GM12878 (cell line): ENCODE data around the gene LAMA2.

Source experiments
- CBX3 ChIP-seq: fragments of 200-600 bp; sonication (generic); IDR thresholded peaks from 2 replicates; pipeline ENCODE4 v1.6.1; 2016; ENCODE audit warnings: low read depth, borderline replicate concordance
- DPF2 ChIP-seq: fragments of 450-650 bp; IDR thresholded peaks from 2 replicates; pipeline ENCODE4 v1.6.1; 2017; ENCODE audit warnings: mild to moderate bottlenecking
- EZH2 ChIP-seq: IDR thresholded peaks from 2 replicates; pipeline ENCODE4 v1.6.1; 2012; ENCODE audit warnings: low read depth, mild to moderate bottlenecking, control low read depth, inconsistent platforms, low read length, borderline replicate concordance; ENCODE audit not compliant: control insufficient read depth
- GABPA ChIP-seq: IDR thresholded peaks from 2 replicates; pipeline ENCODE4 v1.6.1; 2014; ENCODE audit warnings: antibody characterized with exemption, low read depth, mild to moderate bottlenecking, inconsistent platforms
- KDM1A ChIP-seq: fragments of 200-600 bp; sonication (generic); IDR thresholded peaks from 2 replicates; pipeline ENCODE4 v1.6.1; 2016; ENCODE audit warnings: borderline replicate concordance
- POLR2A ChIP-seq: IDR thresholded peaks from 2 replicates; pipeline ENCODE4 v1.6.1; 2011; ENCODE audit warnings: low read depth, mild to moderate bottlenecking, low read length
- POU2F2 ChIP-seq: IDR thresholded peaks from 3 replicates; pipeline ENCODE4 v1.6.1; 2011; ENCODE audit warnings: low read depth, mild to moderate bottlenecking, low read length, borderline replicate concordance
- RCOR1 ChIP-seq: conservative IDR thresholded peaks from 2 replicates; pipeline ENCODE4 v1.6.1; 2012; ENCODE audit warnings: low read depth, low read length, improper control_type of control experiment
- YBX1 ChIP-seq: fragments of 450-650 bp; IDR thresholded peaks from 2 replicates; pipeline ENCODE4 v1.6.1; 2016; ENCODE audit warnings: antibody characterized with exemption
- TF ChIP-seq, protein P1 (sequence below), 3 experiments: IDR thresholded peaks in 2 of 3; conservative IDR thresholded peaks in 1 of 3; 2 replicates each; pipeline ENCODE4 v1.5.1; 2011; ENCODE audit warnings: low read depth in 3 of 3, low read length in 3 of 3, mild to moderate bottlenecking in 3 of 3, control low read depth in 2 of 3, moderate library complexity in 2 of 3, inconsistent platforms in 1 of 3, mixed read lengths in 1 of 3; ENCODE audit not compliant: control insufficient read depth in 2 of 3, insufficient read depth in 1 of 3; ENCODE audit errors: extremely low read depth in 1 of 3
- TF ChIP-seq, protein P2 (sequence below): IDR thresholded peaks from 2 replicates; pipeline ENCODE4 v1.6.1; 2012; ENCODE audit warnings: low read depth, low read length, improper control_type of control experiment

DNA sequence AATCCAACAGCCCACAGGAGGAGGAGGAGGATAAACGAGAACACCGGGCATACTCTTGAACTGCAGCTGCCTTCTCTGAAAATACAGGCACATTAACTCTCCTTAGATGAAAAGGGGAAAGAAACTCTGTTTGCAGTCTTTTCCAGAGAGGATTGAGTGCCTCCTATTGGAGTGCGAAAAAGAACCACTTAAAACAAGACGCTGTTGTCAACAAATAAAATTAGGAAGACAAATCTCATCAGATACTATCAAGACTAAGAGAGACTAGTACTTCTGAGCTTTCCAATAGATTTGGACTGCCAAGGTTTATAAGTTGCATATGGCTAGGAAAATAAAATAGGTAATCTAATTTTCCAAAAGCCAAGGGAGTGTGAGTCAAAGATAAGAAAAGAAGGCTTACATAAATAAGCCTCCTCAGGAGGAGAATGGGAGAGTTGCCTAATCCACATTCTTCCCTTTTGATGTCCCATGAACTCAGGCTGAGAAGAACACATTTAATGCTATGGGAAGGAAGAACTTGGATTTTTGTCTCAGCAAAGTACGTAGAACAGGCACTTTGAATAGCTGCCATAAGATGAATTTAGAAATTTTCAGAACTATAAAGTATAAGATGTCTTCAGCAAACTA, 672.4 kb downstream of the LAMA2 start:
- TF ChIP-seq RCOR1: no peak
- no peak for TF ChIP-seq KDM1A
- TF ChIP-seq DPF2: no peak
- no peak for TF ChIP-seq GABPA
- TF ChIP-seq POU2F2: no peak
- TF ChIP-seq, protein P1, sequence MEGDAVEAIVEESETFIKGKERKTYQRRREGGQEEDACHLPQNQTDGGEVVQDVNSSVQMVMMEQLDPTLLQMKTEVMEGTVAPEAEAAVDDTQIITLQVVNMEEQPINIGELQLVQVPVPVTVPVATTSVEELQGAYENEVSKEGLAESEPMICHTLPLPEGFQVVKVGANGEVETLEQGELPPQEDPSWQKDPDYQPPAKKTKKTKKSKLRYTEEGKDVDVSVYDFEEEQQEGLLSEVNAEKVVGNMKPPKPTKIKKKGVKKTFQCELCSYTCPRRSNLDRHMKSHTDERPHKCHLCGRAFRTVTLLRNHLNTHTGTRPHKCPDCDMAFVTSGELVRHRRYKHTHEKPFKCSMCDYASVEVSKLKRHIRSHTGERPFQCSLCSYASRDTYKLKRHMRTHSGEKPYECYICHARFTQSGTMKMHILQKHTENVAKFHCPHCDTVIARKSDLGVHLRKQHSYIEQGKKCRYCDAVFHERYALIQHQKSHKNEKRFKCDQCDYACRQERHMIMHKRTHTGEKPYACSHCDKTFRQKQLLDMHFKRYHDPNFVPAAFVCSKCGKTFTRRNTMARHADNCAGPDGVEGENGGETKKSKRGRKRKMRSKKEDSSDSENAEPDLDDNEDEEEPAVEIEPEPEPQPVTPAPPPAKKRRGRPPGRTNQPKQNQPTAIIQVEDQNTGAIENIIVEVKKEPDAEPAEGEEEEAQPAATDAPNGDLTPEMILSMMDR (IDR thresholded peaks at IDR 0.05 in 2 of 3, conservative IDR thresholded peaks at IDR 0.05 in 1 of 3; ENCODE audit: control insufficient read depth in 2 of 3, extremely low read depth in 1 of 3, insufficient read depth in 1 of 3, low read depth in 3 of 3, low read length in 3 of 3): no peak
- TF ChIP-seq, protein P2, sequence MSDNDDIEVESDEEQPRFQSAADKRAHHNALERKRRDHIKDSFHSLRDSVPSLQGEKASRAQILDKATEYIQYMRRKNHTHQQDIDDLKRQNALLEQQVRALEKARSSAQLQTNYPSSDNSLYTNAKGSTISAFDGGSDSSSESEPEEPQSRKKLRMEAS: no peak
- TF ChIP-seq EZH2: no peak
- no peak for TF ChIP-seq YBX1
- no peak for TF ChIP-seq CBX3
- no peak for TF ChIP-seq POLR2A
